ENCODE measurements around the gene LONP1.

The LONP1 gene

GRCh38 chr19:5651361-5651760 lies 68.6 kb downstream of the LONP1 start:
- no peak for DNase-seq (ENCODE audit: low read depth in 1 of 2, low spot score in 1 of 2)

- no peak for DNase-seq (ENCODE audit: low read depth in 1 of 2, low spot score in 1 of 2)
Measured at GRCh38 chr19:5648464-5648863, 71.5 kb downstream of the LONP1 start.

GRCh38 chr19:5646703-5647102 lies 73.2 kb downstream of the LONP1 start:
- DNase-seq (ENCODE audit: low read depth in 1 of 2, low spot score in 1 of 2): no peak

- DNase-seq (ENCODE audit: low read depth in 1 of 2, low spot score in 1 of 2): no peak
Measured at GRCh38 chr19:5645409-5645808, 74.5 kb downstream of the LONP1 start.

GRCh38 chr19:5644037-5644436 lies 75.9 kb downstream of the LONP1 start:
- DNase-seq (ENCODE audit: low read depth in 1 of 2, low spot score in 1 of 2): no peak

GRCh38 chr19:5643060-5643459 lies 76.9 kb downstream of the LONP1 start:
- DNase-seq (ENCODE audit: low read depth in 1 of 2, low spot score in 1 of 2): no peak

- no peak for DNase-seq (ENCODE audit: low read depth in 1 of 2, low spot score in 1 of 2)
Measured at GRCh38 chr19:5642204-5642603, 77.7 kb downstream of the LONP1 start.

All from stimulated activated CD4-positive, alpha-beta T cell treated with anti-CD3 and anti-CD28 coated beads, Interleukin-15, amount 100 ng/mL, for 1 hour (primary cell).